ENCODE data around the gene AURKB. TPM values are rescaled to one million over a fixed set of nuclear protein-coding genes. Genes with fewer than 3 reads are reported as not detected.
A peak's percentile ranks its signal among the peaks of the same experiment; 100 is the strongest.

Gene AURKB
- total and polyA plus RNA-seq, 10 of the 15 experiments (the other 5 are each of a cell fraction or from before 2014, with no cell fraction given): 52.7 to 209 (median 128) TPM

DNA sequence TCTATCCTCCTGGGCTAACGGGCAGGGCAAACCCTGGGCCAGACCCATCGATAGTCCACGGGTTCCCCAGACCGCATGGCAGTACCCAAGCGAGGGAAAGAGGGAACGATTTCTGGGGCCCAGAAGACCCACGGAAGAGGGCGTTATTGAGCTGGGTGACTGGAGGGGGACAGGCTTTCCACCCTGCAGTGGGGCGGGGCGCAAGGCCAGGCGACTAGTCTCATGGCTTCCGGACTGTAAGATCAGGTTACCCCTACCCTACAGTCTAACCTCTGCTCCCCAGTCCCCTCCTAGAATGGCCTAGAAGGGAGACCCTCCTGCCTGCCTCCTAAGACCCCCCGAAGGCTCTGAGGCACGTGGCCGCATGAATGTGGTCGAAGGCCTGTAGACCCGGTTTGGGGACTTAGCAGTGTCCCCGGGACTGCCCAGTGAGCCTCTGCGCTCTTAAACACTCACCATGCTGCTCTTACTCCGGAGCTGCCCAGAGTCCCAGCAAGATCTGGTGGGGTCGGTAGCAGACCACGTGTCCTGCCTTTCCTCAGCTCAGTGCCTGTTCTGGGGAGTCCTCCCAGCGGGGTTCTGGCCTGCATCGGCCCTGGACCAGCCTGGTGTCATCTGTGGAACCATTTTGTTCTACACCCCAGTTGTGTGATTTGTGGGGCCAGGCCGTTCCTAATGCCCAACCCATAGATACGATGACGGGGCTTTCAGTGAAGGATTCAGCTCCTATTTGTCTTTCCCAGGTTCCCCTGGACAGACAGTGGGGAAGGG, 13.2 kb upstream of the AURKB start (continued):
- TF ChIP-seq, protein P1, sequence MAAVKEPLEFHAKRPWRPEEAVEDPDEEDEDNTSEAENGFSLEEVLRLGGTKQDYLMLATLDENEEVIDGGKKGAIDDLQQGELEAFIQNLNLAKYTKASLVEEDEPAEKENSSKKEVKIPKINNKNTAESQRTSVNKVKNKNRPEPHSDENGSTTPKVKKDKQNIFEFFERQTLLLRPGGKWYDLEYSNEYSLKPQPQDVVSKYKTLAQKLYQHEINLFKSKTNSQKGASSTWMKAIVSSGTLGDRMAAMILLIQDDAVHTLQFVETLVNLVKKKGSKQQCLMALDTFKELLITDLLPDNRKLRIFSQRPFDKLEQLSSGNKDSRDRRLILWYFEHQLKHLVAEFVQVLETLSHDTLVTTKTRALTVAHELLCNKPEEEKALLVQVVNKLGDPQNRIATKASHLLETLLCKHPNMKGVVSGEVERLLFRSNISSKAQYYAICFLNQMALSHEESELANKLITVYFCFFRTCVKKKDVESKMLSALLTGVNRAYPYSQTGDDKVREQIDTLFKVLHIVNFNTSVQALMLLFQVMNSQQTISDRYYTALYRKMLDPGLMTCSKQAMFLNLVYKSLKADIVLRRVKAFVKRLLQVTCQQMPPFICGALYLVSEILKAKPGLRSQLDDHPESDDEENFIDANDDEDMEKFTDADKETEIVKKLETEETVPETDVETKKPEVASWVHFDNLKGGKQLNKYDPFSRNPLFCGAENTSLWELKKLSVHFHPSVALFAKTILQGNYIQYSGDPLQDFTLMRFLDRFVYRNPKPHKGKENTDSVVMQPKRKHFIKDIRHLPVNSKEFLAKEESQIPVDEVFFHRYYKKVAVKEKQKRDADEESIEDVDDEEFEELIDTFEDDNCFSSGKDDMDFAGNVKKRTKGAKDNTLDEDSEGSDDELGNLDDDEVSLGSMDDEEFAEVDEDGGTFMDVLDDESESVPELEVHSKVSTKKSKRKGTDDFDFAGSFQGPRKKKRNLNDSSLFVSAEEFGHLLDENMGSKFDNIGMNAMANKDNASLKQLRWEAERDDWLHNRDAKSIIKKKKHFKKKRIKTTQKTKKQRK (IDR thresholded peaks at IDR 0.05; ENCODE audit: low read depth, low read length): no peak
- no peak for TF ChIP-seq CHD4 (IDR thresholded peaks at IDR 0.05)
- TF ChIP-seq, protein P2, sequence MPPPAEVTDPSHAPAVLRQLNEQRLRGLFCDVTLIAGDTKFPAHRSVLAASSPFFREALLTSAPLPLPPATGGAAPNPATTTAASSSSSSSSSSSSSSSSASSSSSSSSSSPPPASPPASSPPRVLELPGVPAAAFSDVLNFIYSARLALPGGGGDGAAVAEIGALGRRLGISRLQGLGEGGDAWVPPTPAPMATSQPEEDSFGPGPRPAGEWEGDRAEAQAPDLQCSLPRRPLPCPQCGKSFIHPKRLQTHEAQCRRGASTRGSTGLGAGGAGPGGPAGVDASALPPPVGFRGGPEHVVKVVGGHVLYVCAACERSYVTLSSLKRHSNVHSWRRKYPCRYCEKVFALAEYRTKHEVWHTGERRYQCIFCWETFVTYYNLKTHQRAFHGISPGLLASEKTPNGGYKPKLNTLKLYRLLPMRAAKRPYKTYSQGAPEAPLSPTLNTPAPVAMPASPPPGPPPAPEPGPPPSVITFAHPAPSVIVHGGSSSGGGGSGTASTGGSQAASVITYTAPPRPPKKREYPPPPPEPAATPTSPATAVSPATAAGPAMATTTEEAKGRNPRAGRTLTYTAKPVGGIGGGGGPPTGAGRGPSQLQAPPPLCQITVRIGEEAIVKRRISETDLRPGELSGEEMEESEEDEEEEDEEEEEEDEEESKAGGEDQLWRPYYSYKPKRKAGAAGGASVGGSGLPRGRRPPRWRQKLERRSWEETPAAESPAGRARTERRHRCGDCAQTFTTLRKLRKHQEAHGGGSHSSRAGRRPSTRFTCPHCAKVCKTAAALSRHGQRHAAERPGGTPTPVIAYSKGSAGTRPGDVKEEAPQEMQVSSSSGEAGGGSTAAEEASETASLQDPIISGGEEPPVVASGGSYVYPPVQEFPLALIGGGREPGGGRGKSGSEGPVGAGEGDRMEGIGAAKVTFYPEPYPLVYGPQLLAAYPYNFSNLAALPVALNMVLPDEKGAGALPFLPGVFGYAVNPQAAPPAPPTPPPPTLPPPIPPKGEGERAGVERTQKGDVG (CRISPR knock-in tag; IDR thresholded peaks at IDR 0.05): no peak
- TF ChIP-seq MEF2A (IDR thresholded peaks at IDR 0.05; ENCODE audit: insufficient read depth, low read depth, low read length): no peak
- no peak for TF ChIP-seq SIN3A (IDR thresholded peaks at IDR 0.05; ENCODE audit: low read depth, low read length)
- TF ChIP-seq EGR1 (IDR thresholded peaks at IDR 0.05; ENCODE audit: borderline replicate concordance in 1 of 2, low read depth in 2 of 2, low read length in 2 of 2): no peak
- TF ChIP-seq, protein P3, sequence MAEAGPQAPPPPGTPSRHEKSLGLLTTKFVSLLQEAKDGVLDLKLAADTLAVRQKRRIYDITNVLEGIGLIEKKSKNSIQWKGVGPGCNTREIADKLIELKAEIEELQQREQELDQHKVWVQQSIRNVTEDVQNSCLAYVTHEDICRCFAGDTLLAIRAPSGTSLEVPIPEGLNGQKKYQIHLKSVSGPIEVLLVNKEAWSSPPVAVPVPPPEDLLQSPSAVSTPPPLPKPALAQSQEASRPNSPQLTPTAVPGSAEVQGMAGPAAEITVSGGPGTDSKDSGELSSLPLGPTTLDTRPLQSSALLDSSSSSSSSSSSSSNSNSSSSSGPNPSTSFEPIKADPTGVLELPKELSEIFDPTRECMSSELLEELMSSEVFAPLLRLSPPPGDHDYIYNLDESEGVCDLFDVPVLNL (IDR thresholded peaks at IDR 0.05; ENCODE audit: low read depth, low read length): no peak
- no peak for TF ChIP-seq STAT3 (IDR thresholded peaks at IDR 0.05; ENCODE audit: low read depth, low read length)
- no peak for TF ChIP-seq ESRRA (IDR thresholded peaks at IDR 0.05; ENCODE audit: low read length)
- TF ChIP-seq BCL11A (IDR thresholded peaks at IDR 0.05; ENCODE audit: low read depth, low read length): no peak
- TF ChIP-seq, protein P4, sequence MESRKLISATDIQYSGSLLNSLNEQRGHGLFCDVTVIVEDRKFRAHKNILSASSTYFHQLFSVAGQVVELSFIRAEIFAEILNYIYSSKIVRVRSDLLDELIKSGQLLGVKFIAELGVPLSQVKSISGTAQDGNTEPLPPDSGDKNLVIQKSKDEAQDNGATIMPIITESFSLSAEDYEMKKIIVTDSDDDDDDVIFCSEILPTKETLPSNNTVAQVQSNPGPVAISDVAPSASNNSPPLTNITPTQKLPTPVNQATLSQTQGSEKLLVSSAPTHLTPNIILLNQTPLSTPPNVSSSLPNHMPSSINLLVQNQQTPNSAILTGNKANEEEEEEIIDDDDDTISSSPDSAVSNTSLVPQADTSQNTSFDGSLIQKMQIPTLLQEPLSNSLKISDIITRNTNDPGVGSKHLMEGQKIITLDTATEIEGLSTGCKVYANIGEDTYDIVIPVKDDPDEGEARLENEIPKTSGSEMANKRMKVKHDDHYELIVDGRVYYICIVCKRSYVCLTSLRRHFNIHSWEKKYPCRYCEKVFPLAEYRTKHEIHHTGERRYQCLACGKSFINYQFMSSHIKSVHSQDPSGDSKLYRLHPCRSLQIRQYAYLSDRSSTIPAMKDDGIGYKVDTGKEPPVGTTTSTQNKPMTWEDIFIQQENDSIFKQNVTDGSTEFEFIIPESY (IDR thresholded peaks at IDR 0.05): no peak
- peak; percentile 49 for TF ChIP-seq RAD21 (IDR thresholded peaks at IDR 0.05; ENCODE audit: insufficient read depth, low read depth, low read length)
- no peak for TF ChIP-seq HDAC2 (IDR thresholded peaks at IDR 0.05)
- TF ChIP-seq TAF1 (IDR thresholded peaks at IDR 0.05; ENCODE audit: borderline replicate concordance, low read depth, low read length): no peak
- TF ChIP-seq, protein P5, sequence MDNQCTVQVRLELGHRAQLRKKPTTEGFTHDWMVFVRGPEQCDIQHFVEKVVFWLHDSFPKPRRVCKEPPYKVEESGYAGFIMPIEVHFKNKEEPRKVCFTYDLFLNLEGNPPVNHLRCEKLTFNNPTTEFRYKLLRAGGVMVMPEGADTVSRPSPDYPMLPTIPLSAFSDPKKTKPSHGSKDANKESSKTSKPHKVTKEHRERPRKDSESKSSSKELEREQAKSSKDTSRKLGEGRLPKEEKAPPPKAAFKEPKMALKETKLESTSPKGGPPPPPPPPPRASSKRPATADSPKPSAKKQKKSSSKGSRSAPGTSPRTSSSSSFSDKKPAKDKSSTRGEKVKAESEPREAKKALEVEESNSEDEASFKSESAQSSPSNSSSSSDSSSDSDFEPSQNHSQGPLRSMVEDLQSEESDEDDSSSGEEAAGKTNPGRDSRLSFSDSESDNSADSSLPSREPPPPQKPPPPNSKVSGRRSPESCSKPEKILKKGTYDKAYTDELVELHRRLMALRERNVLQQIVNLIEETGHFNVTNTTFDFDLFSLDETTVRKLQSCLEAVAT (IDR thresholded peaks at IDR 0.05): no peak
- TF ChIP-seq, protein P6, sequence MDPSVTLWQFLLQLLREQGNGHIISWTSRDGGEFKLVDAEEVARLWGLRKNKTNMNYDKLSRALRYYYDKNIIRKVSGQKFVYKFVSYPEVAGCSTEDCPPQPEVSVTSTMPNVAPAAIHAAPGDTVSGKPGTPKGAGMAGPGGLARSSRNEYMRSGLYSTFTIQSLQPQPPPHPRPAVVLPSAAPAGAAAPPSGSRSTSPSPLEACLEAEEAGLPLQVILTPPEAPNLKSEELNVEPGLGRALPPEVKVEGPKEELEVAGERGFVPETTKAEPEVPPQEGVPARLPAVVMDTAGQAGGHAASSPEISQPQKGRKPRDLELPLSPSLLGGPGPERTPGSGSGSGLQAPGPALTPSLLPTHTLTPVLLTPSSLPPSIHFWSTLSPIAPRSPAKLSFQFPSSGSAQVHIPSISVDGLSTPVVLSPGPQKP (IDR thresholded peaks at IDR 0.05; ENCODE audit: low read depth, low read length): no peak
- TF ChIP-seq POLR2AphosphoS5 (IDR thresholded peaks at IDR 0.05; ENCODE audit: low read length): 0 out of 2 replicates have a peak, but pooled peaks have one; percentile 17

Measured in GM12878 (cell line).